Embryonic facial prominence (tissue), 1 donor: ENCODE results near the gene GALP.
"Not testable (repeated sequence)": the region's sequence is repeated elsewhere in the genome, so short reads cannot be mapped to it uniquely, and the experiment has no call there.

ENCODE experiments used
- DNase-seq: peaks from one replicate; pipeline ENCODE4 v3.0.0-alpha.2; 2016; ENCODE audit errors: extremely low spot score

The GALP gene

DNA sequence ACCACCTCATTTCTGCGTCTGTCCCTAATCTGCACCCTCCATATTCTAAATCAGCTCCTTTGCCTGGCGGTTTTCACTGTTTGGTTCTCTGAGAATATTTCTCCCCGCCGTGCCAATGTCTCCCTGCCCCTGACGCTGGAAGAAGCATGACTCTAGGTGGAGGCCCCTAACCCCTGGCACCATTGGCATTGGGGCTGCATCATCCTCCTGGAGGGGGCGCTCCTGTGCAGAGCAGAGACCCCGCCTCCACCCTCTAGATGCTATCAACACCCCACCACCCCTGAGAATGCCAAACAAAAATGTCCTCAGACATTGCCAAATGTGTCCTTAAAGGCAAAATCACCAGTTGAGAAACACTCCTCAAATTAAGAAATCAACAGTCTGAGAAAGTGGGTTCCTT is 15.3 kb downstream of the GALP start:
- DNase-seq = no peak

DNA sequence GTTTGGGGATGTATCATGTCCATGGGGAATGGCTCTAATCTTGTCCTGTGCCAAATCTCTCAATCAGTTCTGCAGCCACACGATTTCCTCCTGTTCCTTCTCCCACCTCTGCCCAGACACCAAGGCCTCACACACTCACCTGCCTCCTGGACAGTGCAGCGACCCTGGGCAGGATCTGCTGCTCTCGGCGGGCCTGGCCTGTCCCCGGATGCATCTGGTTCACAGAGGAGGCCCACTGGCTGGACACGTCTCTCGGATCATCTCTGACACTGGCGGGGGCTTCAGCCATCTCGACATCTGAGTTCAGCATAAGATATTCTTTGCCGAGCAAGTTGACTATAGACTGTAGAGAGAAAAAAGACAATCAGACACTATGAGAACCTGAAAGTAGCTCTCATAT is 15.9 kb downstream of the GALP start:
- no peak for DNase-seq

DNA sequence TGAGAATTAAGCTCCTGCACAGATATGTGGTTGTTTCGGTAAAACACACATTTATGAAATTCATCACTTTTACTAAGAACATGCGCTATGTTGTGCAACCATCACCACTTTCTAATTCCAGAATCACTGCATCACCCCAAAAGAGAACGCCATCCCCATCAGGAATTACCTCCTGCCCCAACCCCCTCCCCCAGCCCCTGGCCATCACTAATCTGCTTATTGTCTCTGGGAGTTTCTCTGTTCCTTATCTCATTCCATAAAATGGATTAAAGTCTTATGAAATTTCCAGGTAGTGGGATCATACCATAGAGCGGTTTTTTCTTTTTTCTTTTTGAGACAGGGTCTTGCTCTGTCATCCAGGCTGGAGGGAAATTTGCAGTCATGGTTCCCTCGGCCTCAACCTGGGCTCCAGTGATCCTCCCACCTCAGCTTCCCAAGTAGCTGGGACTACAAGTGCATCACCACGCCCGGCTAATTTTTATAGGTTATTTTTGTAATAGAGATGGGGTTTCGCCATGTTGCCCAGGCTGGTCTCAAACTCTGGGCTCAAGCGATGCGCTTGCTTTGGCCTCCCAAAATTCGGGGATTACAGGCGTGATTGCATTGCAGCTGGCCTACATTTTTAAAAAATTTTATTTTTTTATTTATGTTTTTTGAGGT is 18.3 kb downstream of the GALP start:
- DNase-seq = no peak

DNA sequence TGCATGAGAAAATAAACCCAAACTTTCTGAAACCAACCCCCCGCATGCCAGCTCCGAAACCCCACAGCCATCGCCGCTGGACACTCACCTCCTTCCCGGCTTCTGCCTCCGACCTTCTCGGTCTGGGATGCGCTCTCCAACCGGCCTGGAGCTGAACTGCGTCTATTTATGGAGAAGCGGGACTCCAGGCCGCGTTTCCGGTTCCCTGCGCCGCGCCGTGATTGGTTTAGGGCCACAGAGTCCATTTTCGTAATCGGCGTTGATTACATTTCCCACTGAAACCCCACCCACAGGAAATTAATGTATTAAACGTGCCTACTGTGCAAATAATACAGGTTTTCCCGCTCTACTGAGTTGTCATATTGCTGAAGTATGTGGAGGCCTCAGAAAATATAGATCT is 21.8 kb downstream of the GALP start, which contains the start of gene ZSCAN5B:
Gene ZSCAN5B, minus strand, starts transcription at position 138 of the 400 bp plus-strand sequence. CDS start 4,731 bp downstream, outside the sequence.
- DNase-seq = not testable (repeated sequence)

DNA sequence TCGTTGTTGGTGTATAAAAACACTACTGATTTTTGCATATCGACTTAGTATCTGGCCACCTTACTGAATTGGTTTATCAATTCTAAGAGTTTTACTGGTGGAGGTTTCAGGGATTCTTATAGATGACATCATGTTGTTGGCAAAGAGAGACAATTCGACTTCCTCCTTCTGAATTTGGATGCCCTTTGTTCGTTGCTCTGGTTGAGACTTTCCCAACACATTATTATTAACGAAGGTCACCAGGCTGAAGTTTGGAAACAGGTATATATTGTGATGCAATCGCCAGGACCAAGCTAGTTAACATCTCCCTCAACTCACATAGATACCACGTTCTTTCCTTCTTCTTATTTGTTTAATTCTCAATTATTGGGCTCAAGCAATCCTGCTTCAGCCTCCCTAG is 23.9 kb downstream of the GALP start:
- no peak for DNase-seq

DNA sequence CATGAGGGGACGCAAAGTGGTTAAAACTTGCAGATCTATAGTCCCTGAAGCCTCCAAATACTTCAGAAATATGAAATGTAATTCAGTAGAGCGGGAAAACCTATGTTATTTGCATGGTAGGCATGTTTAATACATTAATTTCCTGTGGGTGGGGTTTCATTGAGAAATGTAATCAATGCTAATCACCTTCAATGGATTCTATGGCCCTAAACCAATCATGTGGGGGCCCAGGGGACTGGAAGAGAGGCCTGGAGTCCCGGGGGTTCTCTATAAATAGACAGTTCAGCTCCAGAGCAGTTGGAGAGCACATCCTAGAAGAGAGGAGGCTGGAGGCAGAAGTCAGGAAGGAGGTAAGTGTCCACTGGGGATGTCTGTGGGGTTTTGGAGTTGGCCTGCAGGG is 26.2 kb downstream of the GALP start, which contains the start of gene ZSCAN5C:
Gene ZSCAN5C, plus strand, starts transcription at position 301 of the 400 bp plus-strand sequence. CDS start 3,641 bp downstream, outside the sequence.
- DNase-seq = no peak

DNA sequence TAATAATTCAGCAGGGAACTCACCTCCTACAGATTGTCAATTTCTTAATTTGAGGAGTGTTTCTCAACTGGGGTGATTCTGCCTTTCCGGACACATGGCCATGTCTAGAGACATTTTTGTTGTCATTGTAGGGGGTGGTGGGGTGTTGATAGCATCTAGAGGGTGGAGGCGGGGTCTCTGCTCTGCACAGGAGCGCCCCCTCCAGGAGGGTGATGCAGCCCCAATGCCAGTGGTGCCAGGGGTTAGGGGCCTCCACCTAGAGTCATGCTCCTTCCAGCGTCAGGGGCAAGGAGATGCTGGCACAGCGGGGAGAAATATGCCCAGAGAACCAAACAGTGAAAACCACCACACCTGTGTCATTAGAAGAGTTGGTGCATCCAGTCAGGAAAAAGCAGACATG is 31.8 kb downstream of the GALP start:
- not testable (repeated sequence) for DNase-seq

DNA sequence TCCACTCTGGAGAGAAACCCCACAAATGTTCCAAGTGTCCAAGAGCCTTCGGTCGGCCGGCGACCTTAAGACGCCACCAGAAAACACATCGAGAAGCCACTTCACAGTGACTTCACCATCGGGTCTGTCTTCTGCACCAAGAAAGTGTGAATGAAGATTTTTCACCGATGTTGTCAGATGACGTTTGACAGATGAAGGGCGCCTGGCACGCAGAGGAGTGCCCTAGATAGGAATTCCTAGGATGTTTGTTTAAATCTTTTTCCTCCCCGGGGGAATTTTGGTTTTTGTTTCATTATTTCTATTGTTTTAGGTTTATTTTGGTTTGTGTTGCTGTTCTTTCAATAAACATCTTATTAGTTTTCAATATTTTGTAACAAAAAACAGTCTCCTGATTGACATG is 33.3 kb downstream of the GALP start:
- DNase-seq = no peak

DNA sequence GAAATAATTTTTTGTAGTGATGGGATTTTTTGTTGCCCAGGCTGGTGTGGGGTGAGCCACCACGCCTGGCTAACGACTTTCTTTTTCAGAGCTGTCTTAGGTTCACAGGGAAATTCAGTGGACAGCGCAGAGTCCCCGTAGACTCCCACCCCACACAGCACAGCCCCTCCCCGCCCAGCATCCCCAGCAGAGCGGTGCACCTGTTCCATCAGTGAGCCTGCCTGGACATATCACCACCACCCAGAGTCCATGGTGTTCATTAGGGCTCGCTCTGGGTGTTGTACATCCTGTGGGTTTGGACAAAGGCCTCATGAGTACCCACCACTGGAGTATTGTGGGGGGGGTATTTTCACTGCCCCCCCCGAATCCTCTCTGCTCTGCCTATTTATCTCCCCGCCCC is 34.2 kb downstream of the GALP start:
- DNase-seq = not testable (repeated sequence)

DNA sequence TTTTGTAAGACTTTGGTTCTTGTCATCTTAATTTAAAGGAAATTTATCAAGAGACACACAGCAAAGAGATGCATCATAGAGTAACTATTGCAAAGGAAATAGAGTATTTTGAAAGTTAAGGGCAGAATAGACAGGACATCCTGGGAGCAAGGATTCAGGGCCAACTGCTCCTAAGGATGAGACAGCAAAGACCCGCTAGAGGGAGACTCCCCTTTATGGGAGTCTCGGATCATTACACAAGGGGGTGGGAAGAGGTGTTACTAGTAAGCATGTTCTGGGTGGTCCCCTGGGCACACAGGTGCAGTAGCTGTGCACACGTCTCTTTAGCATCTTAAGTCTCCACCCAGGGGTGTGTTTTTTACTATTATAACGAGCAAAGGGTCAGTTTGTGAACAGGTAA is 35.9 kb downstream of the GALP start:
- no peak for DNase-seq

DNA sequence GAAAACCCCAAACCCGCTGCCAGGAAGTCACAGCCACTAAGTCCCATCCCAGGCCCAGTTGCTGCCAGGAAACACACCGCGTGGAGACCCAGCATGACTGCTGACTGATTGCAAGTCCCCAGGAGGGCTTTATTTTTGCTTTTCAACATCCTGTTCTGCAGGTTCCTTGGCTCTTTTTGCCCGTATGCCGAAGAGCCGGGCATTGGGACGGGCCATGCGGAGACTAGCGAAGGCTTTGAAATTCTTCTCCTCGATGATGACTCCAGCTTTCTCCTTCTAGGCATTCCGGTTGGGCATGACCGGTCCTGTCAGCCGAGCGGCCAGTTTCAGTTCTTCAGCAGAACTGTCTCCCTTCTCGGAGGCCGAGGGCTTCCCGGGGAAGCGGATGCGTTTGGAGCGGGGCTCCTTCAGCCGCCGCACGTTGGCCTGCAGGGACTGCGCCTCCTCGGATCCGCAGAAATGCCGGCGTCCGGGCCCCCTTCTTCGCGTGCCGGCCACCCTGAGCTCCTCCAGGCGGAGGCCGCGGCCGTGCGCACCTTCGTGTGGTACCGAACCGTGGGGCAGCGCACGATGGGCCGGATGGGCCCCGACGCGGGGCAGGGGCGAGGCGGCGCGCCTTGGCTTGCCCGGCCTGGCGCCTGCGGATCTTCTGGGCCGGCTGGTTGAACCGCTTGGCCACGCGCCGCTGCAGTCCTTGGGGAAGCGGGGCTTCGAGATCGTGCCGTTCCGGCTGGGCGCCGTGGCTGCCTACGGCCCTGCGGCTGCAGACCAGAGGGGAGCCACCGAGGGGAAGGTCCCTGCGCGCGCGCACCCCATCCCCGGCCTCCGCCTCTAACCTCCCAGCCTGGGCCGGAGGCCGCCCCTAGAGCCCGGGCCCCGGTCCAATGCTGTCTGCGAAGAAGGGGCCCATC is 41.5 kb downstream of the GALP start:
- DNase-seq = no peak

DNA sequence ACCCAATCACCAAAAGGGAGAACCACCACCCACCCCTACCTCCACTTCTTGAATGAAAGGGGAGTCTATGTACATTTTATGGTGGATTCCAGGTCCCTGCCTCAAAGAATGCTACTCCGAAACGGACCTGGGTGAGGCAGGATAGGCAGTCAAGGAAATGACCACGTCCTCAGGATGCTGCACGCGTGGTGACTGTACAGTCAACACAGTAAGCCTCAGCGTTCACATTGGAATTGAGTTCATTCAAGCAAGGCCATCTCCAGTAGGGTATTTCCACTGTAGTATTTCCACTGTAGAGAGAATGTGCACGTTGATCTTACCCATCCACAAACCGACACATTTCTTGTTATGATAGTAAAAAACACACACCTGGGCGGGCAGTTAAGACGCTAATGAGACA is 43.2 kb downstream of the GALP start:
- no peak for DNase-seq

DNA sequence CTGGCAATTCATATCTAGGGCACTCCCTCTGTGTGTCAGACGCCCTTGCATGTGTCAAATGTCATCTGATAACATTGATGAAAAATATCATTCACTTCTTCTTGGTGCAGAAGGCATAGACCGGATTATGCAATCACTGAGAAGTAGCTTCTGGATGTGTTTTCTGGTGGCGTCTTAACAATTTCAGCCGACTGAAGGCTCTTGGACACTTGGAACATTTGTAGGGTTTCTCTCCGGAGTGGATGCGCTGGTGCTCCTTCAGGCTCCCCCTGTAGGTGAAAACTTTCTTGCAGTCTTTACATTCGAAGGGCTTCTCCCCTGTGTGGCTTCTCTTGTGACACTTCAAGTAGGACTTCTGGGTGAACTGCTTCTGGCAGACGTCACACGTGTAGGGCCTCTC is 45.6 kb downstream of the GALP start:
- not testable (repeated sequence) for DNase-seq

DNA sequence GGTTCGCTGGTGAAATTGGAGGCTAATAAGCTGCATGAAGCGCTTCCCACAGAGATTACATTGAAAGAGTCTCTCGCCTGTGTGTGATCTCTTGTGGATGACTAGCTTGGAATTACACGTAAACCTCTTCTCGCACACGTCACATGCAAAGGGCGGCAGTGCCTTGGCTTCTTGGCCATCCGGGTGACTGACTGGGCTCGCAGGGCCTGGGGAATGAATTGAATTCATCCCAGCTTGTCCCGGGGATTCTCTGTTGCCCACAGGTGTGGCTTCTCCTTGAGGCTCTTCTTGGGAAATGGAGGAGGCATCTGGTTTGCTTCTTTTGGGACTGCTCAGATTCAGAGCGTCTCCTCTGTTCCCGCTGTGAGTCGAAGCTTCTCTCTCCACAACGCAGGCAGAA is 46.0 kb downstream of the GALP start:
- no peak for DNase-seq

DNA sequence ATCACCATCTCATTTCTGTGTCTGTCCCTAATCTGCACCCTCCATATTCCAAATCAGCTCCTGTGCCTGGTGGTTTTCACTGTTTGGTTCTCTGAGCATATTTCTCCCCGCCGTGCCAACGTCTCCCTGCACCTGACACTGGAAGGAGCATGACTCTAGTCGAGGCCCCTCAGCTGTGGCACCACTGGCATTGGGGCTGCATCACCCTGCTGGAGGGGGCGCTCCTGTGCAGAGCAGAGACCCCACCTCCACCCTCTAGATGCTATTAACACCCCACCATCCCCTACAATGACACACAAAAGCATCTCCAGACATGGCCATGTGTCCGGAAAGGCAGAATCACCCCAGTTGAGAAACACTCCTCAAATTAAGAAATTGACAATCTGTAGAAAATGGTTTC is 47.1 kb downstream of the GALP start:
- DNase-seq = no peak

DNA sequence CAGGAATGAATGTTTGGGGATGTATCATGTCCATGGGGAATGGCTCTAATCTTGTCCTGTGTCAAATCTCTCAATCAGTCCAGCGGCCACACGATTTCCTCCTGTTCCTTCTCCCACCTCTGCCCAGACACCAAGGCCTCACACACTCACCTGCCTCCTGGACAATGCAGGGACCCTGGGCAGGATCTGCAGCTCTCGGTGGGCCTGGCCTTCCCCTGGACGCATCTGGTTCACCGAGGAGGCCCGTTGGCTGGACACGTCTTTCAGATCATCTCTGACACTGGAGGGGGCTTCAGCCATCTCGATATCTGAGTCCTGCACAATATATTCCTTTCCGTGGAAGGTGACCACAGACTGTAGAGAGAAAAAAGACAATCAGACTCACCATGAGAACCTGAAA is 47.7 kb downstream of the GALP start:
- no peak for DNase-seq
